ENCODE data around the gene PALM.
"Not testable (repeated sequence)": the region's sequence is repeated elsewhere in the genome, so short reads cannot be mapped to it uniquely, and the experiment has no call there.

Gene PALM

DNA sequence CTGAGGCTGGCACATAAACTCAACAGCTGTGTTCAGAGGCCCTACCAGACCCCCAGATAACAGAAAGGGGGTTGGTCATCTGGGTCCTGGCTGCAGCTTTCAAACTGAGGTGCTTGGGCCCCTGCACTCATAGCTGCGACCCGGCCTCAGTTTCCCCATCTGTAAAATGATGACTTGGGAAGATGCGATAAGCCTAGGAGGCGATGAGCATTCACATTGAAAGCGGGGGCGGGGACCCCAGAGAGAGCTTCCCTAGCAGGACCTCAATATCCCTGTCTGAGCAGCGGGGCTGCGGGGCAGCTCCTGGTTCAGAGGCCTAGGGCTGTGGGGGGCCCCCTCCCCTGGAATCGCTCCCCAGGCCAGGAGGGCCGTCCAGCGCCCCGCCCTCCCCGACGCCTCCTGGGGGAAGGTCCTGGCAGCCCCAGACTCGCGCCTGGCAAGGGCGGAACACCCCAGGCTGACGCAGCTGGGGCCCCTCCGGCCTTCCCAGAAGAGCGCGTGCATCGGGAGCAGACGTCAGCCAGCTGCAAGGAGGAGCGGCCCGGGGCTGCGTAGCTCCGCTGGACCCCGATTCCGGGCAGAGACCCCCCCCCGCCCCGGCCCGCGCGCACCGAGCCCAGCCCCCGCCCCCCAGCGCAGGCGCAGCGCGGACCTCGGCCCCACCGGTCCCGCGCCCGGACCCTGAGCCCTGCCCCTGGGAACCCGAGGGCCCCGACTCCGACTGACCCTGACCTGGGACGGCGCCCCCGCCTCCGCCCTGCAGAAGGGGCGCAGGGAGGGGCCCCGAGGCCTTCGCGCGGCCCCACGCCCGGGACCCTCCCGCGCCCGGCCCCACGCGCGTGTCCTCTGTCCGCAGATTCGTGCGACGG is 29.1 kb upstream of the PALM start:
- DNase-seq: no peak

DNA sequence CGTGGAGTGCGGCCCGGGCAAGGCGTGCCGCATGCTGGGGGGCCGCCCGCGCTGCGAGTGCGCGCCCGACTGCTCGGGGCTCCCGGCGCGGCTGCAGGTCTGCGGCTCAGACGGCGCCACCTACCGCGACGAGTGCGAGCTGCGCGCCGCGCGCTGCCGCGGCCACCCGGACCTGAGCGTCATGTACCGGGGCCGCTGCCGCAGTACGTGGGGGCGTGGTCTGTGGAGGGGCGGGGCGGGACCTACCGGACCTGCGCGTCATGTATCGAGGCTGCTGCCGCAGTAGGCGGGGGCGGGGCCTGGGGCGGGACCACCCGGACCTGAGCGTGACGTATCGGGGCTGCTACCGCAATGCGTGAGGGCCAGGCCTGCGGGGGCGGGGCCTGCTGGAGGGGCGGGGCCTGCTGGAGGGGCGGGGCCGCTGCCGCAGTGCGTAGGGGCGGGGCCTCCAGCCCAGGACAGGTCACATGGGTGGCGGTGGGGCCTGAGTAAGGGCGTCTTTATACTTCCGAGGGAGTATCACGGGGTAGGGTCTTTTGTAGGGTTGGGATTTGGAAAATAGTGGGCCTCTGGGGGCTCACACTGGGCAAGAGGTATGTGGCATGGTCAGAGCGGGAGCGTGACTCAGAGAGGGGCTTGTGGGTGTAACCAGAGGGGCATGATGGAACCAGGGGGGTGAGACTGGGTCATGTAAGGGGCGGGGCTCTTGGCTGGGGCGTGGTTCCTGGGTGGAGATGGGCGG is 28.3 kb upstream of the PALM start:
- DNase-seq: peak; percentile 100

DNA sequence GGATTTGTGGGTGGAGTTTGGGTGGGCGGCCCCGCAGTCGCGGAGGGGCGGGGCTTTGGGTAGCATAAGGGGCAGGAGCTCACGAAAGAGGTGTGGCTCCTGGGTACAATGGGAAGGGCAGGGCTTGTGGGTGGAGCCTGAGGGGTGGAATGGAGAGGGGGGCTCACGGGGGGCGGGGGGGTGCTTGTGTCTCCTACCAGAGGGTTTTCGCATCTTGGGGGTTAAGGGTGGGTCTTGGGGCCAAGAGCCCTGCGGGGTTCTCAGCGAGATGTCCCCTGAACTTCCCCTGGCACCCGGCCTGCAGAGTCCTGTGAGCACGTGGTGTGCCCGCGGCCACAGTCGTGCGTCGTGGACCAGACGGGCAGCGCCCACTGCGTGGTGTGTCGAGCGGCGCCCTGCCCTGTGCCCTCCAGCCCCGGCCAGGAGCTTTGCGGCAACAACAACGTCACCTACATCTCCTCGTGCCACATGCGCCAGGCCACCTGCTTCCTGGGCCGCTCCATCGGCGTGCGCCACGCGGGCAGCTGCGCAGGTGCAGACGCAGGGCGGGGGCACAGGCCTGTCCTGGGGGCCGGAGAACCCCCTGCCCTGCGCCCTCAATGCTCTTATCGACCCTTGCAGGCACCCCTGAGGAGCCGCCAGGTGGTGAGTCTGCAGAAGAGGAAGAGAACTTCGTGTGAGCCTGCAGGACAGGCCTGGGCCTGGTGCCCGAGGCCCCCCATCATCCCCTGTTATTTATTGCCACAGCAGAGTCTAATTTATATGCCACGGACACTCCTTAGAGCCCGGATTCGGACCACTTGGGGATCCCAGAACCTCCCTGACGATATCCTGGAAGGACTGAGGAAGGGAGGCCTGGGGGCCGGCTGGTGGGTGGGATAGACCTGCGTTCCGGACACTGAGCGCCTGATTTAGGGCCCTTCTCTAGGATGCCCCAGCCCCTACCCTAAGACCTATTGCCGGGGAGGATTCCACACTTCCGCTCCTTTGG is 27.4 kb upstream of the PALM start:
- peak in 1 of 2 donors; percentile 95 for DNase-seq

DNA sequence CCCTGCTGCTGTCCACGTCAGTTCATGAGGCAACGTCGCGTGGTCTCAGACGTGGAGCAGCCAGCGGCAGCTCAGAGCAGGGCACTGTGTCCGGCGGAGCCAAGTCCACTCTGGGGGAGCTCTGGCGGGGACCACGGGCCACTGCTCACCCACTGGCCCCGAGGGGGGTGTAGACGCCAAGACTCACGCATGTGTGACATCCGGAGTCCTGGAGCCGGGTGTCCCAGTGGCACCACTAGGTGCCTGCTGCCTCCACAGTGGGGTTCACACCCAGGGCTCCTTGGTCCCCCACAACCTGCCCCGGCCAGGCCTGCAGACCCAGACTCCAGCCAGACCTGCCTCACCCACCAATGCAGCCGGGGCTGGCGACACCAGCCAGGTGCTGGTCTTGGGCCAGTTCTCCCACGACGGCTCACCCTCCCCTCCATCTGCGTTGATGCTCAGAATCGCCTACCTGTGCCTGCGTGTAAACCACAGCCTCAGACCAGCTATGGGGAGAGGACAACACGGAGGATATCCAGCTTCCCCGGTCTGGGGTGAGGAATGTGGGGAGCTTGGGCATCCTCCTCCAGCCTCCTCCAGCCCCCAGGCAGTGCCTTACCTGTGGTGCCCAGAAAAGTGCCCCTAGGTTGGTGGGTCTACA is 25.9 kb upstream of the PALM start:
- no peak for DNase-seq

DNA sequence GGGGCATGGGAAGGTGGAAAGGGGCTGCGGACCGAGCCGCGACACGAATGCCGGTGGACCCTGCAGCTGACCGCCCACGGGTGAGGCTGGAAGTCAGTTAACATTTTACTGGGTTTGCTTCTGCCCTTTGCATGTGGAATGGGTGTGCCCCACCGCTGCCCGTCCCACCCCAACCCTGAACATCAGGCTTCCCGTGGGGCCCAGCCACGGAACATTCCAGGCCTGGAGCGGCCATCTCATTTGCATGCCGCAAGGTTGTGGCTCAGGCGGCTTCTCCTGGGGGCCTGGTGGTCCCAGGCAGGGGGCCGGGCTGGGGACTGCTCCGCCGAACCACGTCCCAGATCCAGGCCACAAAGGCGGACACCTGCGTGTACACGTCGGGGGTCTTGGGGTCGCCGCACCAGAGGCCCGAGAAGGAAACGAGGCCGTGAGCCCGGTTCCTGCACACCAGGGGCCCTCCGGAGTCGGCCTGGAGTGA is 23.2 kb upstream of the PALM start:
- DNase-seq: no peak

DNA sequence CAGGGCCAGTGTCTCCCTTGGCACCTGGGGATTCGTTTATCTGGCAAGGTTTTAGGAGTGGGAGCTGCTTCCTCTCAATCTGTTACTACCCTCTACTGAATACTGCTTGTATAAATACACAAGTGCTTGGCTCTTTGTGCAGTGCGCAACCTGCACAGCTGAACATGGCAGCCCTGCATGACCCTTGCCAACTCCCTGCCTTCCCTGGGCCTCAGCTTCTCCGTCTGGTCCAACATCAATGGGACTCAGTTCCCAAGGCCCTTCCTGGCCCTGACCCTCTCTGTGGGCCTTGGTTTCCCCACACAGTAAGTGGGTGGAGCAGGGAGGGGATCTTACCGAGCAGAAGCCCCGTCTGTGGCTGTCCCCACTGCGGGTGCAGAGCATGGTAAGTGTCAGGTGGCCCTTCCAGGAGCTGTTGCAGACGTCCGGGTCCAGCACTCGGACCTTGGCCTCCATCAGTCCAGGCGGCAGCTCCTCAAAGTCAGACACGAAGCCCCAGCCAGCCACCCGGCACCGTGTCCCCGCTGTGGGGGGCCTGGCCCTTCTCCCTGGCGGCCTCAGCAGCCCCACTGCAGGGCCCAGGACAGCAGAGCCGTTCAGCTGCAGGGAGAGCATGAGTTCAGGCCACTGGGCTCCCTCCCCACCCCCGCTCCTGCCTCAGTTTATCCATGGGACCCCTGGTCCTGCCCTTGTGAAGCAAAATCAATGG is 22.0 kb upstream of the PALM start:
- no peak for DNase-seq

DNA sequence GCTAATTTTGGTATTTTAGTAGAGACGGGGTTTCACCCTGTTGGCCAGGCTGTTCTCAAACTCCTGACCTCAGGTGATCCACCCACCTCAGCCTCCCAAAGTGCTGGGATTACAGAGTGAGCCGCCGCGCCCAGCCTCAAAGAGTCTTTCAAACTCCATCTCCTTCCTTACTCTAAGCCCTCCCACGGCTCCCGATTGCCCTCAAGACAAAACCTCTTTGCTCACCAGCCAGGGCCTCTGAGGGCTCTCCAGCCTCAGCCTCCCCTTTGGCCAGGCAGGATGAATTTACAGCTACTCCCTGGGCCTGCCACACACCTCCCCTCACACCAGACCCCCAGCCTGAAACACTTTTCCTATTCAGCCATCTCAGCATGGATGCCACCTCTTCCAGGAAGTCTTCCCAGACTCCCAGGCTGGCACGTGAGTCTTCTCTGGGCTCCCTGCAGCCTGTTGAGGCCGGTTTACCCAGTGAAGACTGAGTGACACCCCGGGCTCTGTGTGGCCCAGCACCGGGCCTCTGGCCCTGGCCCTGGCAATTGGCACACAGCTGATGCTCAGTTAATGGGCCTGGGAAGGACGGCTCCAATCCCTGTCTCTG is 21.1 kb upstream of the PALM start:
- no peak for DNase-seq

DNA sequence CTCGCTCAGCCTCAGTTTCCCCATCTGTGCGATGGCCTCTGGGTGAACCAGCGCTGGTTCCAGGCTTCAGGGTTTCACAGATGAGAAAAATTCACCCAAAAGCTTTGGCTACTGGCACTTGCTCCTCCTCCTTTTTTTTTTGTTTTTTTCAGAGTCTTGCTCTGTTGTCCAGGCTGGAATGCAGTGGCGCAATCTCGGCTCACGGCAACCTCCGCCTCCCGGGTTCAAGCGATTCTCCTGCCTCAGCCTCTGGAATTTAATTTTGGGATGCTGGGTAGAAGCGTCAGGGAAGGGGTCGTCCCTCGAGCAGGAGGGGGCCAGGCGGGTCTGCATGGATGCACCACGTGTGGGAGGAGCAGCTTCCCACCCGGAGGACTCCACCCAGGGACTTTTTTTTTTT is 20.5 kb upstream of the PALM start:
- DNase-seq: no peak

DNA sequence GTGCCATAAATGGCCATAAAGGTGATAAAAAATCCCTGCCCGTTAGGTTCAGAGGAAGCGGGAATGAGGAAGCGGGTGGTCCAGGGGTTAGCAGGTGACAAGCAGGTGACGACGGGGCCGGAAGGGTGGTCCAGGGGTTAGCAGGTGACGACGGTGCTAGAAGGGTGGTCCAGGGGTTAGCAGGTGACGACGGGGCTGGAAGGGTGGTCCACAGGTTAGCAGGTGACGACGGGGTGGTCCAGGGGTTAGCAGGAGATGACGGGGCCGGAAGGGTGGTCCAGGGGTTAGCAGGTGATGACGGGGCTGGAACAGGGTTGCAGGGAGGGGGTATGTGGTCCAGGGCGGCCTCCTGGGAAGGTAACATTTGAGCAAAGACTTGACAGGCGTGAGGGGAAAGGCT is 19.7 kb upstream of the PALM start:
- no peak for DNase-seq

DNA sequence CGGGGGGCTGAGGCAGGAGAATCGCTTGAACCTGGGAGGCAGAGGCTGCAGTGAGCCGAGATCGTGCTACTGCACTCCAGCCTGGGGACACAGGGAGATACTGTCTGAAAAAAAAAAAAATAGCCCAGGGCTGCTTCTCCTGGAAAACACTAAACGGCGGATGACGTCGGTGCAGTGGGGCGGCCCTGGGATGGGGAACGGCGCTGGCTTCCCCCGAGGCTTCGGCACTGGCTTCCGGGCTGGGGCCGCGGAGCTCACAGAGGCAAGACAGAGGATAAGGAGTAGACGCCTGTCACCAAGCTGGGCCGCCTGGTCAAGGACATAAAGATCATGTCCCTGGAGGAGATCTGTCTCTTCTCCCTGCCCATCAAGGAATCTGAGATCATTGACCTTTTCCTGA is 18.5 kb upstream of the PALM start:
- DNase-seq: no peak

DNA sequence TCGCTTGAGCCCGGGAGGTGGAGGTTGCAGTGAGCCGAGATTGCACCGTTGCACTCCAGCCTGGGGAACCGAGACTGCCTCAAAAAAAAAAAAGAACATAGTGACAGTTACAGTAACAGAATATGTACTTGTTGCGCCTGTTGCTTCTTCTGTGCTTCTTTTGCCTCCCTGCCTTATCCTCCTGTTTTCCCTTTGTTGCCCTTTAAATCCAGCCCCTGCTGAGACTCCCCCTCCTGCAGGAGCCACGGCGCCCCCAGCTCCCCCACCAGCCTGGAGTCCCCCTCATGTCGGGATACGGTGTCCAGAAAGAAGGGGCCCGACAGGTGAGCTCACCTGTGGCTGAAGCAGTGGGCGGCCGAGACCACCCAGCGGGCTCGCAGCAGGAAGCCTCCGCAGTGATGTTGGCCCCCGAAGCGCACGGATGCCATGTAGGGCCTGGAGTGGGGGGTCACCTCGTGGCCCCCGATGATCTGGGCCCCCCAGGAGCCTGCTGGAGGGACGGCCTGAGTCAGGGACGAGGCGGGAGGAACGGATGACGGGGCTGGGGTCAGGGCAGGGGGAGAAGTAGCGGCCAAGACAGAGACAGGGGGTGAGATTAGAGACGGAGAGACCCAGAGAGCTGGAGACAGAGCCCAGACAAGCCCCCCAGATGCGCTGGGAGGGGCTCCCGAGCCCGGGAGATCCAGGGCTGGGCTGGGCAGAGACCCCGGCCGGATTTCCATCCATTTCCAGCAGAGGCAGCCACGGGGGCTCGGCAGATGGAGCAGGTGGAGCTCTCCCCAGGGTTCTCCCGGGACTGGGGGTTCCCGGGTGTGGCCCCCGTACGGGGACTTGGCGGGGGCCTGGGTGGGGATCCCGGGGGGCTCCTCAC is 14.0 kb upstream of the PALM start:
- no peak for DNase-seq

DNA sequence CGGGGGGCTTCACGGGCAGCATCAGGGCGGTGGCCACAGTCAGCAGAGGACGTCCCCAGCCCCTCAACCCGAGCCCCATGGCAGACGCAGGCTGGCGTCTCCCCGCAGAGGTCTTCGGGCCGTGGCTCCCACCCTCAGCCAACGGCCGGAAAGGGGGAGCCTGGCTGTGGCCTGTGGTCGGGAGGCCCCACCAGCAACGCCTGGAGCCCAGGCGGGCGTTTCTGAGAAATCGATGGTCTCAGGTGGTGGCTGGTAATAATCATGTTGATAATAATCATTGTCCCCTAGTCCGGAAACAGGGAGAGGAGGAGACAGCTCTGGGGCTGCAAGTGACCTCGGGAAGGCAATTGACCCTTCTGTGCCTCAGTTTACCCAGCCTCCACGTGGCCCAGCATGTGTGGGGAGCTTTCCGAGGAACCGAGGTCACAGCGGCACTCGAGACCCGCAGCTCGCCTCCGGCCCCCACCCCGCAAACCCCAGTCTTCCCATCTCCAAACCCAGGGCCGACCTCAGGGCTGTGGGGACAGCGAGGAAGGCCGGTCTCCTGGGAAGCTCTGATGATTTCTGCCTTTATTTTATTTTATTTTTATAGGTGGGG is 13.3 kb upstream of the PALM start, which contains the start of gene PRSS57:
TSS of gene PRSS57 (minus strand) at position 101 of the 598 bp plus-strand sequence. CDS start at position 79, 22 bp downstream.
- no peak for DNase-seq

DNA sequence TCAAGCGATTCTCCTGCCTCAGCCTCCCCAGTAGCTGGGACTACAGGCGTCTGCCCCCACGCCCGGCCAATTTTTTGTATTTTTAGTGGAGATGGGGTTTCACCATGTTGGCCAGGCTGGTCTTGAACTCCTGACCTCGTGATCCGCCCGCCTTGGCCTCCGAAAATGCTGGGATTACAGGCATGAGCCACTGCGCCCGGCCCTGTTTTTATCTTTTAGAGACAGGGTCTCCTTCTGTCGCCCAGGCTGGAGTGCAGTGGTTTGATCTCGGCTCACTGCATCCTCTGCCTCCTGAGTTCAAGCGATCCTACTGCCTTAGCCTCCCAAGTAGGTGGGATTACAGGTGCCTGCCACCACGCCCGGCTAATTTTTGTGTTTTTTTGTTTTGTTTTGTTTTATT is 10.2 kb upstream of the PALM start:
- not testable (repeated sequence) for DNase-seq

DNA sequence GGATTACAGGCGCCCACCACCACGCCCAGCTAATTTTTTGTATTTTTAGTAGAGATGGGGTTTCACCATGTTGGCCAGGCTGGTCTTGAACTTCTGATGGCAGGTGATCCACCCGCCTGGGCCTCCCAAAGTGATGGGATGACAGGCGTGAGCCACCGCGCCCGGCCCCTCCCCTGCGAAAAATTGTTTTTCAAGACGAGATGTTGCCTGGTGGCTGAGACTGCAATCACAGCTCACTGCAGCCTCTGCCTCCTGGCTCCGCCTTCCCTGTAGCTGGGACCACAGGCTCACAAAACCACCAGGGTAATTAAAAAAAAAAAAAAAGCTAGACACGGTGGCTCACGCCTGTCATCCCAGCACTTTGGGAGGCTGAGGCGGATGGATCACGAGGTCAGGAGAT is 8.8 kb upstream of the PALM start:
- not testable (repeated sequence) for DNase-seq

DNA sequence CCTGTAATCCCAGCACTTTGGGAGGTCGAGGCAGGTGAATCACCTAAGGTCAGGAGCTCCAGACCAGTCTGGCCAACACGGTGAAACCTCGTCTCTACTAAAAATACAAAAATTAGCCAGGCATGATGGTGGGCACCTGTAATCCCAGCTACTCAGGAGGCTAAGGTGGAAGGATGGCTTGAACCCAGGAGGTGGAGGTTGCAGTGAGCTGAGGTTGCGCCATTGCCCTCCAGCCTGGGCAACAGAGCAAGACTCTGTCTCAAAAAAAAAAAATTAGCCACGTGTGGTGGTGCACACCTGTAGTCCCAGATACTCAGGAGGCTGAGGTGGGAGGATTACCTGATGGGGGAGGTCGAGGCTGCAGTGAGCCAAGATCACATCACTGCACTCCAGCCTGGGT is 5.9 kb upstream of the PALM start:
- DNase-seq: not testable (repeated sequence)

DNA sequence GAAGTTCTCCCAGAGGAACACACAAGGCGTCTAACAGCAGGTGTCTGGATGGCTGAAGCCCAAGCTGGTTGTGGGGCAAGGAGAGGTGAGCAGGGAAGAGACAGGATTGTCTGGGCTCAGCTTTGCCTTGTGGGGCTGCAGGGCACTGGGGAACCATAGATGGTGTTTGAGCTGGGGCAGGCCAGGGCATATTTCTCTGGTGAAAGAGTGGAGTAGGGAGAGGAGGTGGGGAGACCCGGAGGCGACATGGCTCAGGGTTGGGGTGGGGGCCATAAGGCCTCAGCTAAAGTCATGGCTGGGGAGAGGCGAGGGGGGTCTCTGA is 5.4 kb upstream of the PALM start:
- DNase-seq: no peak

DNA sequence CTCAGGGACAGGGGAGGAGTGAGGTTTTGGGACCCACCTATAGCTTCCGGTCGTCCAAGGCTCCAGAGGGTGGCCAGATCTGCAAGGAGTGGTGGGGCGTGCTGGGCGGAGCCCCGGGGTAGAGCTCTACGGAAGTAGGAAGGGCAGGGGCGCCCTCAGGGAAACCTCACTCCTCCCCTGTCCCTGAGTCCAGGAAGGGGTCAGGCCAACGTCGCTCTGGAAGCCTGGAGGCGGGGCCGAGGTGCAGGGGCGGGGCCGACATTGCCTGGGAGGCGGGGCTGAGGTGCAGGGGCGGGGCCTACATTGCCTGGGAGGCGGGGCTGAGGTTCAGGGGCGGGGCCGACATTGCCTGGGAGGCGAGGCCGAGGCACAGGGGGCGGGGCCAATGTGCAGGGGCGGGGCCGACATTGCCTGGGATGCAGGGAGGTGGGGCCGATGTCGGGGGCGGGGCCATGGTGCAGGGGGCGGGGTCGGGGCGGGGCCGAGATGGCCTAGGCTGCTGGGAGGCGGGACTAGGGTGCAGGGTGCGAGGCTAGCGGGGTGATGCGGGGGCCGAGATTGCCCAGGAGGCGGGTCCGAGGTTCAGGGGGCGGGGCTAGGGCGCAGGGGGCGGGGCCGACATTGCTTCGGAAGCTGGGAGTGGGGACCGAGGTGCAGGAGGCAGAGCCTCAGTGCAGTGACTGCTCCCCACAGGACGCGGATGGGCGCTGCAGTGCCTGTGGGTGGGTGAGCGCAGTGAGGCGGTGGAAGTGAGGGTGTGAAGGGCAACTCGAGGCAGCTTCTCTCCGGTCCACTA is 4.9 kb upstream of the PALM start:
- peak; percentile 55 to 72 for DNase-seq

DNA sequence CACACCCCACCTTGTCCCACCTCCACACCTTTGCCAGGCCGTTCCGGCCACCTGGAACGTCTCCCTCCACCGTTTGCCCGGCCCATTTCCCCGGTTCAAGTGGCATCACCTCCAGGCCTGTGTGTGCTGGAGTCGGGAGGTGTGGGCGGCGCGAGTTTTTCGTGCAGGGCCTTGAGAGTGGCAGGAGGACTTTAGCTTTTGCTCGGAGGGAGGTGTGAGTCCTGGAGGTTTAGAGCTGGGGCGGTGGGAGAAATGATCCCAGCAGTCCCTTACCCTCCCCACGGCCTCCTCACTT is 4.3 kb upstream of the PALM start:
- no peak for DNase-seq

Data from stimulated activated CD4-positive, alpha-beta T cell treated with anti-CD3 and anti-CD28 coated beads, Interleukin-2, amount 100 ng/mL, for 48 hours (primary cell).